HepG2 (cell line): Measurements from ENCODE around the gene CKAP2. TPM values are rescaled to one million over a fixed set of nuclear protein-coding genes. Genes with fewer than 3 reads are reported as not detected.

ENCODE experiments used
- AHDC1 ChIP-seq: sonication (generic); formaldehyde crosslinking; IDR thresholded peaks from 2 replicates; pipeline ENCODE4 v1.5.1; 2020; ENCODE audit warnings: mild to moderate bottlenecking, missing genetic modification reagents, borderline replicate concordance
- ARID2 ChIP-seq: sonication (generic); formaldehyde crosslinking; IDR thresholded peaks from 2 replicates; pipeline ENCODE4 v1.8.1; 2022; ENCODE audit warnings: mild to moderate bottlenecking, missing genetic modification reagents, borderline replicate concordance
- ATM ChIP-seq: fragments of 450-650 bp; IDR thresholded peaks from 2 replicates; pipeline ENCODE4 v1.7.1; 2017; ENCODE audit warnings: mild to moderate bottlenecking, borderline replicate concordance
- CHCHD3 ChIP-seq: sonication (generic); formaldehyde crosslinking; IDR thresholded peaks from 2 replicates; pipeline ENCODE4 v1.8.0; 2022; ENCODE audit warnings: mild to moderate bottlenecking, missing genetic modification reagents, moderate library complexity
- DDIT3 ChIP-seq: sonication (generic); formaldehyde crosslinking; IDR thresholded peaks from 2 replicates; pipeline ENCODE4 v1.4.0; 2020; ENCODE audit warnings: mild to moderate bottlenecking, missing genetic modification reagents
- EHMT2 ChIP-seq: fragments of 200-600 bp; sonication (generic); IDR thresholded peaks from 2 replicates; pipeline ENCODE4 v1.7.0; 2017; ENCODE audit warnings: antibody characterized with exemption, low read depth, low read length, borderline replicate concordance
- ETV5 ChIP-seq: IDR thresholded peaks from 2 replicates; pipeline ENCODE4 v1.6.1; 2018; ENCODE audit warnings: missing biosample characterization, missing genetic modification reagents, inconsistent platforms, borderline replicate concordance
- GMEB1 ChIP-seq: sonication (generic); formaldehyde crosslinking; IDR thresholded peaks from 2 replicates; pipeline ENCODE4 v1.5.1; 2020; ENCODE audit warnings: missing genetic modification reagents, mild to moderate bottlenecking, borderline replicate concordance
- GMEB2 ChIP-seq: IDR thresholded peaks from 2 replicates; pipeline ENCODE4 v1.6.1; 2016; ENCODE audit warnings: missing biosample characterization, missing genetic modification reagents, low read depth
- KDM5A ChIP-seq: fragments of 200-600 bp; sonication (generic); IDR thresholded peaks from 2 replicates; pipeline ENCODE4 v1.7.0; 2018; ENCODE audit warnings: antibody characterized with exemption, mild to moderate bottlenecking, low read length, borderline replicate concordance
- KDM5B ChIP-seq: sonication (generic); formaldehyde crosslinking; IDR thresholded peaks from 2 replicates; pipeline ENCODE4 v1.4.0; 2020; ENCODE audit warnings: missing genetic modification reagents, mild to moderate bottlenecking, borderline replicate concordance
- MED1 ChIP-seq: sonication (generic); formaldehyde crosslinking; IDR thresholded peaks from 2 replicates; pipeline ENCODE4 v1.4.0; 2020; ENCODE audit warnings: missing genetic modification reagents
- PCBP2 ChIP-seq: fragments of 200-400 bp; formaldehyde crosslinking; optimal IDR thresholded peaks from 2 replicates; pipeline ENCODE3; 2018; ENCODE audit warnings: low read length, low read depth; ENCODE audit not compliant: poor library complexity, severe bottlenecking
- RFXAP ChIP-seq: sonication (generic); formaldehyde crosslinking; IDR thresholded peaks from 2 replicates; pipeline ENCODE4 v1.4.0; 2020; ENCODE audit warnings: missing genetic modification reagents, borderline replicate concordance
- SIN3B ChIP-seq: fragments of 150-350 bp; IDR thresholded peaks from 2 replicates; pipeline ENCODE4 v1.6.1; 2014; ENCODE audit warnings: low read length
- TBL1XR1 ChIP-seq: fragments of 150-350 bp; IDR thresholded peaks from 2 replicates; pipeline ENCODE4 v1.6.1; 2014; ENCODE audit warnings: borderline replicate concordance, low read length; ENCODE audit not compliant: partially characterized antibody
- TSC22D2 ChIP-seq: sonication (generic); formaldehyde crosslinking; IDR thresholded peaks from 2 replicates; pipeline ENCODE4 v1.5.1; 2020; ENCODE audit warnings: missing genetic modification reagents, mild to moderate bottlenecking, borderline replicate concordance
- U2AF1 ChIP-seq: fragments of 200-400 bp; formaldehyde crosslinking; optimal IDR thresholded peaks from 2 replicates; pipeline ENCODE3; 2017; ENCODE audit warnings: mild to moderate bottlenecking, low read depth, low read length
- XRCC5 ChIP-seq: fragments of 200-400 bp; formaldehyde crosslinking; optimal IDR thresholded peaks from 2 replicates; pipeline ENCODE3; 2017; ENCODE audit warnings: mild to moderate bottlenecking, low read length
- ZNF569 ChIP-seq: sonication (generic); formaldehyde crosslinking; IDR thresholded peaks from 2 replicates; pipeline ENCODE4 v1.5.0; 2020; ENCODE audit warnings: mild to moderate bottlenecking, missing genetic modification reagents, moderate library complexity, borderline replicate concordance
- ZNF75D ChIP-seq: sonication (generic); formaldehyde crosslinking; IDR thresholded peaks from 2 replicates; pipeline ENCODE4 v1.8.1; 2023; ENCODE audit warnings: missing genetic modification reagents, mild to moderate bottlenecking, borderline replicate concordance
- ZNF878 ChIP-seq: sonication (generic); formaldehyde crosslinking; IDR thresholded peaks from 2 replicates; pipeline ENCODE4 v1.8.1; 2023; ENCODE audit warnings: mild to moderate bottlenecking, missing genetic modification reagents, moderate library complexity
- polyA plus RNA-seq, 8 experiments: library from polyadenylated mRNA; depleted of rRNA in 3 of 8; stranded (reverse) in 7 of 8; unstranded in 1 of 8; fragments of >200 nt; fragmentation: Illumina TruSeq in 4 of 8; extraction: Trizol in 4 of 8; gene quantifications; 2 replicates each; pipeline versions ENCODE4 v1.2.1 to v1.2.3, GENCODE V29; 2011 to 2016; ENCODE audit warnings: low read depth in 4 of 8, missing spikeins in 1 of 8, mixed read lengths in 1 of 8; ENCODE audit not compliant: insufficient read depth in 1 of 8
- total RNA-seq, 5 experiments: library from RNA; depleted of rRNA; stranded (reverse); fragments of >200 nt; fragmentation: Illumina TruSeq; extraction: Trizol; gene quantifications; 2 replicates each; pipeline ENCODE4 v1.2.3, GENCODE V29; 2016; ENCODE audit warnings: low read depth in 1 of 5

The CKAP2 gene
- total and polyA plus RNA-seq, 2 of the 13 experiments (the other 11 are each of a cell fraction or from before 2014, with no cell fraction given), result 6.7 to 40.3 TPM

GRCh38 chr13:52455677-52456041 is 381 bp downstream of the CKAP2 start (continued):
- TF ChIP-seq KDM5A (peak; percentile 71; the same call in 1 of the 2 replicates), ZNF878 (CRISPR knock-in tag) (no peak), ARID2 (CRISPR knock-in tag) (peak; percentile 85; the same call in 1 of the 2 replicates), MED1 (CRISPR knock-in tag) (peak; percentile 32; the same call in 1 of the 2 replicates), TBL1XR1 (no peak), GMEB2 (CRISPR knock-in tag) (no peak), ETV5 (no peak), CHCHD3 (0 out of 2 replicates have a peak, but pooled peaks have one; percentile 4), AHDC1 (no peak), EHMT2 (no peak), ZNF75D (CRISPR knock-in tag) (no peak), GMEB1 (CRISPR knock-in tag) (0 out of 2 replicates have a peak, but pooled peaks have one; percentile 3), SIN3B (no peak; the same call in 1 of the 2 replicates), DDIT3 (CRISPR knock-in tag) (no peak), ZNF569 (no peak), TSC22D2 (CRISPR knock-in tag) (no peak; the same call in 1 of the 2 replicates), XRCC5 (peak; percentile 38), U2AF1 (no peak), PCBP2 (no peak), RFXAP (CRISPR knock-in tag) (no peak), KDM5B (CRISPR knock-in tag) (peak; percentile 66), ATM (no peak)
